HG03442 (cell line): ENCODE measurements around the gene DNTTIP2.
"Not testable (repeated sequence)": the region's sequence is repeated elsewhere in the genome, so short reads cannot be mapped to it uniquely, and the experiment has no call there.

Experiments
- ATAC-seq: cut with Tn5 transposase; IDR thresholded peaks from one replicate; pipeline ENCODE4 v1.9.1; 2021; ENCODE audit warnings: mild to moderate bottlenecking, moderate library complexity; ENCODE audit not compliant: unreplicated experiment

The DNTTIP2 gene

DNA sequence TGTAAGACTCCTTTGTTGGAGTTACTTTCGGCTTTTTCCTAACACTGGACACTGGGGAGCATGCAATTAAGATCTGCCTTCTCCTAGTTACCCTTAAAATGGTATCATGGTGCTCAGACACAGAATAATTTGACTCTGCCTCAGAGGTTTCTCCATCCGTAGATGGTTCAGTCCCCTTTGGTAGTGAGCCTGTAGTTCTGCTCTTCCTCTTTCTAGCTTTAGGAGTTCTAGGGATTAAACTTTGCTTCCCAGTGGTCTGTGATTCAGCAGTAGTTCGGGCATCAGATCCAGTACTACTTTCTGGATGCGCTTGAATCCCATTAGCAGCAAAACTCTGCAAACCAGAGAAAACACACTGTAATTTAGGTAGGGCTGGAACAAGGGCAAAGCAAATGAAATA, 1.5 kb downstream of the DNTTIP2 start:
- no peak for ATAC-seq

- ATAC-seq: no peak
Observed at GRCh38 chr1:93876244-93876643, 2.8 kb downstream of the DNTTIP2 start.

- ATAC-seq: no peak
Observed at GRCh38 chr1:93874025-93874651, 4.9 kb downstream of the DNTTIP2 start.

- no peak for ATAC-seq
Observed at GRCh38 chr1:93871366-93871765, 7.6 kb downstream of the DNTTIP2 start.

- no peak for ATAC-seq
Observed at GRCh38 chr1:93869653-93870052, 9.4 kb downstream of the DNTTIP2 start.

GRCh38 chr1:93868492-93868891, 10.5 kb downstream of the DNTTIP2 start:
- not testable (repeated sequence) for ATAC-seq

DNA sequence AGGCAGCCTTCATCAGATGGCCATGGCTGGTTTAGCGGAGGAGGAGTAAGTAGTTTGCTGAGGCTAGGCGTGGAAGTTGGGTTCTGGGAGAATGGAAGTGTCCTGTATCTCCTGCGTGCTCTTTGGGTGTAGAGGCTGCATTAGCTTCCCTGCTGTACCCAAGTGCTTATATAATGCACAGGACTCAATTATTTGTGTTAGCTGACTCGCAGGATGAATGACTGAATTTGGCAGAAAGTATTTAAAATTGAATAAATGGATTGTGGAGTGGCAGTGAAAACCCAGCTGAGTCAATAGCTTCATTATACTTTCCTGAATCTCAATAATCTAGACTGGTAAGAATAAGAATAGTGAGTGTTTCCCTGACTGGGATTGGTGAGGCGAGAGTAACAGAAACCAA, 13.8 kb downstream of the DNTTIP2 start:
- ATAC-seq: no peak

DNA sequence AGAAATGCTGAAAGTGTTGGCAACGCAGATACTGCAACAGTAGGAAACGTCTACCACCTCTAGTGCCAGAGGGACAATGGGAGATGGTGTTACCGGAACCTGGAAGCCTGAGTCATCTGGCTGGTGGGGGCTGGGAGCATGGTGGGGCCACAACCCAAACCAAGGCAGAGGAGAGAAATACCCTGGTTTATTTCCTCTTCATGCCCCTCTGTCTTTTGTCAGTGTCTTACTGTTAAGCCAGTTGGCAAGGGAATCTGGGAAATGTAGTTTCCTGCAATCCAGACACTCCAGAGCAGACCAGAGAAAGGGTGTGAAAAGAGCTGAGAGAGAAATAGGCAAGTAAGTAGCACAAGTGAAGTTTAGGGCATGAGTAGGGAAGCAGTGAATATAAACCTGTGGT, 14.8 kb downstream of the DNTTIP2 start:
- no peak for ATAC-seq

- not testable (repeated sequence) for ATAC-seq
Observed at GRCh38 chr1:93857653-93858052, 21.4 kb downstream of the DNTTIP2 start.

- ATAC-seq: not testable (repeated sequence)
Observed at GRCh38 chr1:93855983-93856382, 23.0 kb downstream of the DNTTIP2 start.

GRCh38 chr1:93853940-93854339, 25.1 kb downstream of the DNTTIP2 start:
- no peak for ATAC-seq

GRCh38 chr1:93851878-93852277, 27.1 kb downstream of the DNTTIP2 start:
- no peak for ATAC-seq

DNA sequence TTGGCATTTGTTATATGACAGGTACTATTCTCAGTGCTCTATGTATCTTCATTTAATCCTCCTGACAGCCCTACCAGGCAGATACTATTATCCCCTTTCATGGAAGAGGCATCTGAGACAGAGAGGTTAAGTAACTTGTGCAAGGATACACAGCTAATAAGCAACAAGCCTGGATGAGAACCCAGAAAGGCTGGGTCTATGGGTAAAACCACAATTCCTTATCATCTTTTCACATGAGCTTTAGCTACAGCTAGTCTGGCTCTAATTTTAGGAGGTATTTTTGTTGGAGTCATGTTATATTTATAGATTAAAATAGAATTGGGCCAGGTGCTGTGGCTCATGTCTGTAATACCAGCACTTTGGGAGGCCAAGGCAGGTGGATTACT, 27.7 kb downstream of the DNTTIP2 start:
- no peak for ATAC-seq

- not testable (repeated sequence) for ATAC-seq
Observed at GRCh38 chr1:93850687-93851326, 28.2 kb downstream of the DNTTIP2 start.

DNA sequence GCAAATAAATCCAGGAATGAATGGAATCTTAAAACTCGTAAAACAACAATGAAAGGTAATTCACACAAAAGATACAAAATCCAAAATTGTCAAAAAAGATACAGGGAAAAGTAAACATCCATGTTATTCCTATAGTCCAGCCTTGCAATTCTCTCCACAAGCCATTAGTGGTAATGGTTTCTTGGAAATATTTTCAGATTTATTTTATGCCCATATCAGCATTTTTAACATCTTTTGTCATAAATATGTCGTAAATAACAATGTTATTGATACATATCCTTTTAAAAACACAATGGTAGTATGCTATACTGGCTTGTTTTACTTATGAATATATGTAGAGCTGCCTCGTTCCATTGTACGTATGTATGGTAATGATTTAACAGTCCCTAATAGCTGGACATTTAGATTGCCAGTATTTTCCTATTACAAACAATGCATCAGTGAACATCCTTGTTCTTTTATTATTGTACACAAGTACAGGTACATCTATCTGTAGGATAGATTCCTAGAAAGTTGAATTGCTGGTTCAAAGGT, 30.6 kb downstream of the DNTTIP2 start:
- no peak for ATAC-seq

GRCh38 chr1:93847811-93848288, 31.2 kb downstream of the DNTTIP2 start:
- peak; percentile 20 for ATAC-seq

DNA sequence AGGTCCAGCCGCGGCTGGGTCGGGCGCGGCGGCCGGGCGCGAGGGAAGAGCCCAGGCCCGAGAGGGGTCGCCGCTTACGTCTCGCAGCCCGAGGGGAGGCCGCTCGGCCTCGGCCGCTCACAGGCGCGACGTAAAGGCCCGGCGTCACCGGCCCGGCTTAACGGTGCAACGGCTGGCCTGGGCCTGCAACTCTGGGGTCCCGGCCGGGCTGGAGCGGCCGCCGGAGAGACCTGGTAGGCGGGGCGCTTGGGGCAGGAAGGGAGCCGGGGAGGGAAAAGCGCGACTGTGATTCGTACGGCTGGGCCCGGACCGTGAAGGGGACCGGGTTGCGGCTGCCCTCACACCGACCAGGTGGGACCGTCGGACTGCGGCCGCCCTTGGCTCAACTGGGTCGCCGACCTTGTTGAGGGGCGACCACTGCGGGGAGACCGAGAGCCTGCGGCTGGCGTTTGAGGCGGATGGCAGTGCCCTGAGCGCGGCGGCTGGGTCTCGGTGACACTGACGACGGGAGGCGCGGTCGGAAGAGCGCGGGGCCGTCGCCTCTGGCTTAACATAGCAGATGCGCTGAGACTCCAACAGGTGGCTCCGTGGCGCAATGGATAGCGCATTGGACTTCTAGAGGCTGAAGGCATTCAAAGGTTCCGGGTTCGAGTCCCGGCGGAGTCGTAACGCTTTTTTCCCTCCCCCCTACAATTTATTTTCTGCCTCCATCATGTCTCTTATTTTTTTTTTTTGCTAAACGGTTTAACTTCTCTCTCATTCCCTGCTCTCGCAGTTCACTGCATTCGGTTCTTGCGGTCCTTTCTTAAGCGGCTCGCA, 31.8 kb downstream of the DNTTIP2 start:
- ATAC-seq: peak; percentile 64

DNA sequence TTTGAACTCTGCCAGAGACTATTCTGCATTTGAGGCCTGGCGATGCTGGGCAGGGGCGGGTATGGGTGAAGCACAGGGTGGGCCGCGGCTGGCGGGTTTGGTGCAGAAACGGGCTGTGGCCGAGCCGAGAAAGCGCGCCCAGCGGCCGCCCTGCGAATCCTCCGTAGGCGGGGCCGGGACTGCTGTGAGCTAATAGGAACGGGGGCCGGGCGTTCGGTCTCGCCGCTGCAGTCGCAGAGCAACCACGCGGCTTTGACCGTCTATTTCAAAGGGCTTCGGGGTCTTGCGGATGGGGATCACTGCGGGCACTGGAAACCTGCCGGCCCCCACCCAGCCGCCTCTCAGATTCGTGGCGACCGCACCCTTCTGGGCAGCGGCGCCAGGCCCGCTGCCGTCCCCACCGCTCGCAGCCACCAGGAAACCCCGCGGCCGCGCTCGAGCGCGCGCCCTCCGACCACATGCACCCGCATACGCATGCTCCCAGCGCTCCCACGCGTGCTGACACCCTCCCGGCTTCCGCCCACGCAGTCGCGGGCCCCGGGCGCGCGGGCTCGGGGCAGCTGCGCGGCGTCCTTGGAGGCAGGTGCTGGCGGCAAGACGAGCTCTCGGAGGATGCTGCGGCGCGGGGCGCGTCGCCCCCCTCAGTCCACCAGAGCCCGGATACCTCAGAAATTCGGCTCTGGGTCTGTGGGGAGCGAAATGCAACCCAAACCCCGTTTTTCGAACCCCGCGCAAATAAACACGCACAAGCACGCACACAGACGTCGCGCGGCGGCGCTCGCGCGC, 32.6 kb downstream of the DNTTIP2 start:
- peak; percentile 44 for ATAC-seq

DNA sequence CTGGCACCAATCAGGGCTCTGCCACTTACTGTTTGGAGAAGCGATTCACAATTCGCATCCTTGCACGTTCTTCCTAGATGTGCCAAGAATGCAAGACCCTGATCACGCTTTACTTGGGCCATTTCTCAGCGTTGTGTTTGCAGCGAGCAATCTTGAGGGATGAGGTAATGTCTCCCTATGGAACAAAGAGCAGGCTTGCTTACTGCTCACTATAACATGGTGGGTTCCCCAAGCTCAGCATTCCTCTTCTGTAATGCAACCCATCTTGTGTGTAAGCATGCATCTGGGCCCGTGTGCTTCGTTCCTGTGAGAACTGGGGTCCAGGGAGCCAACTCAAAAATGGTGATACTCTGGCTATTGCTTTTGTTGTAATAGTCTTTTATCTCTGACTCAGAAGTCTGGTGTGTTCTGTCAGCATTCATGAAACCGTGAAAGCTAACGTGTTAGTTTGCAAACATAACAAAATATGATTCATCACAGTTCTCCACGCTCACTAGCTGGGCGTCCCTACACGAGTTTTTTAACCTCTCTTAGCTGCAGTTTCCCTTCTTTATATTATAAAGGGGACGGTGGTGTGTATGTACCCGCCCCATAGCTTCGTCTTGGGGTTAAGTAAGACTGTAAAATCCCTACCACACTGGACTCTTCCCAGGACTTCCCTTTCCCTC, 33.3 kb downstream of the DNTTIP2 start:
- ATAC-seq: peak; percentile 1
